ENCODE measurements around the gene CD3D.

The CD3D gene

DNA sequence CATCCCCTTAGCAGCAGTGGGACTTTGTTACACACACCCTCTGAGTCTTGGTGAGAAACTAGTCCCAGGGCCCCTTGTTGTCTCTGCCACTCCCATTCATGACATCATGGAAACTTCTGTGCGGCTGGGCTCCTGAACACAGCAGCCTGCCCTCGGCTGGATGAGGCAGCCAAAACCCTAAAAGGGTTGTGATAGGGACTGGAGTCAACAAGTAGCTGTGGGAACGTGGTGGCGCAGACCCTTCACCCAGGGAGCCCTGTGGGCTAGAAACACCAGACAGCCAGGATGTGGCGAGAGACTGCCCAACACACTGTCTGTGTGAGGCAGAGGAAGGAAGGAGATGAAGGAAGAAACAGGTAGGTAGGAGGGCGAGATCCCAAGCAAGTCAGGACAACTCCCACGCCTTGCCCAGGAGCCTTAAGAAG, 3.9 kb downstream of the CD3D start:
- TF ChIP-seq, protein P1, sequence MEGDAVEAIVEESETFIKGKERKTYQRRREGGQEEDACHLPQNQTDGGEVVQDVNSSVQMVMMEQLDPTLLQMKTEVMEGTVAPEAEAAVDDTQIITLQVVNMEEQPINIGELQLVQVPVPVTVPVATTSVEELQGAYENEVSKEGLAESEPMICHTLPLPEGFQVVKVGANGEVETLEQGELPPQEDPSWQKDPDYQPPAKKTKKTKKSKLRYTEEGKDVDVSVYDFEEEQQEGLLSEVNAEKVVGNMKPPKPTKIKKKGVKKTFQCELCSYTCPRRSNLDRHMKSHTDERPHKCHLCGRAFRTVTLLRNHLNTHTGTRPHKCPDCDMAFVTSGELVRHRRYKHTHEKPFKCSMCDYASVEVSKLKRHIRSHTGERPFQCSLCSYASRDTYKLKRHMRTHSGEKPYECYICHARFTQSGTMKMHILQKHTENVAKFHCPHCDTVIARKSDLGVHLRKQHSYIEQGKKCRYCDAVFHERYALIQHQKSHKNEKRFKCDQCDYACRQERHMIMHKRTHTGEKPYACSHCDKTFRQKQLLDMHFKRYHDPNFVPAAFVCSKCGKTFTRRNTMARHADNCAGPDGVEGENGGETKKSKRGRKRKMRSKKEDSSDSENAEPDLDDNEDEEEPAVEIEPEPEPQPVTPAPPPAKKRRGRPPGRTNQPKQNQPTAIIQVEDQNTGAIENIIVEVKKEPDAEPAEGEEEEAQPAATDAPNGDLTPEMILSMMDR (IDR thresholded peaks at IDR 0.05): no peak

DNA sequence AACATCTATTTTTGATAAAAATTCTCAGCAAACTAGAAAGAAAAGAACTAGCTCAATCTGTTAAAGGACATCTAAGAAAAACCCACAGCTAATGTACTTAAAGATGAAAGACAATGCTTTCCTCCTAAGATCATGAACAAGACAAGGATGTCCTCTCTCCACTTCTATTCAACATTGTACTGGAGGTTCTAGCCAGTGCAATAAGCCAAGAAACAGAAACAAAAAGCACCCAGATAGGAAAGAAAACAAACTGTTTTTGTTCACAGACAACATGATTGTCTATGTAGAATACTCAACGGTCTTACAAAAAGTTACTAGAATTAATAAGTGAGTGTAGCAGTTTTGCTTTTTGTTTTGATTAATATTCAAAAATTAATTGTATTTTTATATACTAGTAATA, 7.8 kb downstream of the CD3D start:
- TF ChIP-seq, protein P1 (IDR thresholded peaks at IDR 0.05): no peak

DNA sequence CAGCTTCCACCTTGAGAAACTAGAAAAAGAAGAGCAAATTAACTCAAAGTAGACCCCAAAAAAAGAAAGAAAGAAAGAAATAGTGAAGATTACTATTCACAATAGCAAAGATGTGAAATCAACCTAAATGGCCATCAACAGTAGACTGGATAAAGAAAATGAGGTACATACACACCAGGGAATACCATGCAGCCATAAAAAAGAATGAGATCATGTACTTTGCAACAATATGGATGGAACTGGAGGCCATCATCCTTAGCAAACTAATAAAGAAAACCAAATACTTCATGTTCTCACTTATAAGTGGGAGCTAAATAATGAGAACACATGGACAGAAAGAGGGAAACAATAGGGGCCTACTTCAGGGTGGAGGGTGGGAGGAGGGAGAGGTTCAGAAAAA, 13.8 kb downstream of the CD3D start:
- TF ChIP-seq, protein P1 (IDR thresholded peaks at IDR 0.05): no peak

DNA sequence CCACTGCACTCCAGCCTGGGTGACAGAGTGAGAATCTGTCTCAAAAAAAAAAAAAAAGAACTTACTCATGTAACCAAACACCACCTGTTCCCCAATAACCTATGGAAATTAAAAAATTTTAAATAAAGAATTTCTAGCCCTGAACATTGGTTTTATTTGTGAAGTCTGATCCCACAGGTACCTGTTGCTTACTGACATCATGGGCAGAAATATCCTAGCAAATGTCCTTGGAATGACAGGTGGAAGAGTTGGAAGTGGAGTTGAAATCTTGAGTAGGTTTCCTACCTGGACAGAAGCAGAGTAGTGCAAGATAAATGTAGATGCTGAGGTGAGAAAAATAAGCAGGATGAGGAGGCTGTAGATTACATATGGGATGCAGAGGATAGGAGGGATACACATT, 17.2 kb downstream of the CD3D start:
- TF ChIP-seq, protein P1 (IDR thresholded peaks at IDR 0.05): no peak

DNA sequence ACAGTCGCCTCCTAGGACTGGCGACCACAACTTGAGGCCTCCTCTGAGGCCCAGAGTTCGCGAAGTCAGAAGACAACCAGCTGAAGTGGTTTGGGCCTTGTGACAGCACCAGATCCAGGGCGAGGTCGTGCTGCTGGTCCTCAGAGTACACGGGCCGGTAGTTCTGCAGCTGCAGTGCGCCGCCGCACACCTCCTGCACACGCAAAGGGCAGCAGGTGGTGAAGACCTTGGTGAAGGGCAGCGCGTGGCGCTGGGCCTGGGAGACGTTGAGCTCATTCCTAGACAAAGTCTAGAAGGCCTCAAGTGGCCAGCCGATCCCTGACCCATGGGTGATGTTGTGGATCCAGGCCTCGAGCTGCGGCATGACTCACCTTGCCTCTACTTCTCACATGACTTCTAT, 19.8 kb downstream of the CD3D start:
- TF ChIP-seq, protein P1 (IDR thresholded peaks at IDR 0.05): no peak

DNA sequence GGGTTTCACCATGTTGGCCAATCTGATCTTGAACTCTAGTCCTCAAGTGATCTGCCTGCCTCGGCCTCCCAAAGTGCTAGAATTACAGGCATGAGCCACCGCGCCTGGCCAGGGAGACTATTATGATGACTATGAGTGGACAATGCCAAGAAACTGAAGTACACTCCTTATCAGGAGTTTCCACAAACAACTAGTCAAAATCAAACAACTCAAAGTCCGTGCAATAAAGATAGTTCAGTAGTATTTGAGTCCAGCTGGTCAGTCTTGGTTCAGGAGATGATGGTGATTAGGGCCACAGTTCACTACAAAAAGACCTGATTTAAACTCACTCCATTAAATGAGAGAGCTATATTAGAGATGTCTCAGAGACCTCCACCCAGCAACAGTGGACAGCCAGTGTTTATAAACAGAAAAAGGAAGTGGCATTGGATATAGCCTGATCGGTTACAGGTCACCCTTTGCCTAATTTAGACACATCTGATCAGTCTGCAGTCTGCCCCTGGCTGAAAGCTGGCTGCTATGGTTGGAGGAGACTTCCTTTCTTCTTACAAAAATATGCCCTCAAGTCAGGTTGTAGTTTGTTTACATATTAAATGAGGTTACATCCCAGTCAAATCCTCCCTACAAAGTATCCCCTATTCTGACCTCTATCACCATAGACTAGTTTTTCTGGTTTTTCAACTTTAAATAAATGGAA, 21.0 kb downstream of the CD3D start:
- TF ChIP-seq, protein P1 (IDR thresholded peaks at IDR 0.05): no peak

DNA sequence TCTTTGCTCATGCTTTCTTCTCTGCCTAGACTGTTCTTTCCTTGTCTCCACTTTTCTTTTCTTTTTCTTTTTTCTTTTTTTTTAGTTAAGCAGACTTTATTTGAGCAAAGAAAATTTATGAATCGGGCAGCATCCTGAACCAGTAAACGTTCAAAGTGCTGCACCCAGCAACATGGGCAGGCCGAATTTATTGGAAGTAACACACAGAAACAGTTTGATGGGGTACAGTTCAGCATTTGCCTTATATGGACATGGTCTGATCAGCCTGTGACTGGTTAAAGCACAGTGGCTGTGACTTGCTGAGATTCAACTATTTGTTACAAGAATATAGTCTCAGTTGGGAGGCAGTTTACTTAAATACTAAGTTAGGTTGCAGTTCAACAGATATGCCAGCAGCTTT, 22.0 kb downstream of the CD3D start:
- TF ChIP-seq, protein P1 (IDR thresholded peaks at IDR 0.05): no peak

DNA sequence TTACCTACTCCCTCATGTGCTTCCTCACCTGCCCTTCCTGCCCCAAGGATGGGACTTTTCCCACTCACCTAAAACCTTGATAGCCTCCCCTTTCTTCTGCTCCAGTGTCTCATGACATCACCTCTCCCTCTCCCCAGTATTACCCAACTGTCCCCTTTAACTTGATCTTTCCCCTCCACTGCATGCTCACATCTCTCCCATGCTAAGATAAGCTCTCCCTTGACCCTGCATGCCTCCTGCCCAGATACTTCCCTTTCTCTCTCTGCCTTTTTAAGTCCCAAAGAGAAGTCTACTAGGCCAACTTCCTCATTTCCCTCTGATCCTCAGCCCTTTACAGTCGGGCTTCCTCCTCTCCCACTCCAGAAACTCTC, 23.2 kb downstream of the CD3D start:
- TF ChIP-seq, protein P1 (IDR thresholded peaks at IDR 0.05): no peak
